Measurements from ENCODE around the gene DBT.
"Not testable (repeated sequence)": the region's sequence is repeated elsewhere in the genome, so short reads cannot be mapped to it uniquely, and the experiment has no call there.

Gene DBT
- 28.9 to 45.8 (median 34.6) reads per million in 4 experiments for total RNA-seq

GRCh38 chr1:100249537-100250257 lies at the start of gene DBT:
TSS of gene DBT (minus strand) at chr1:100249834. CDS start at chr1:100249820, 14 bp downstream.
- peak; percentile 85 for DNase-seq

- no peak for DNase-seq
Observed at GRCh38 chr1:100298512-100298911, 48.9 kb upstream of the DBT start.

GRCh38 chr1:100296997-100297396 lies 47.4 kb upstream of the DBT start:
- not testable (repeated sequence) for DNase-seq

GRCh38 chr1:100296140-100296539 lies 46.5 kb upstream of the DBT start:
- DNase-seq, result no peak

GRCh38 chr1:100292711-100293110 lies 43.1 kb upstream of the DBT start:
- DNase-seq, result no peak

- no peak for DNase-seq
Observed at GRCh38 chr1:100290291-100290690, 40.7 kb upstream of the DBT start.

- no peak for DNase-seq
Observed at GRCh38 chr1:100287162-100287561, 37.5 kb upstream of the DBT start.

- DNase-seq, result no peak
Observed at GRCh38 chr1:100284591-100284990, 35.0 kb upstream of the DBT start.

GRCh38 chr1:100279954-100280682 lies 30.5 kb upstream of the DBT start:
- DNase-seq, result no peak

- DNase-seq, result no peak
Observed at GRCh38 chr1:100279358-100279923, 29.8 kb upstream of the DBT start.

- DNase-seq, result no peak
Observed at GRCh38 chr1:100277866-100278265, 28.2 kb upstream of the DBT start.

- no peak for DNase-seq
Observed at GRCh38 chr1:100268202-100268601, 18.6 kb upstream of the DBT start.

- no peak for DNase-seq
Observed at GRCh38 chr1:100267284-100267683, 17.6 kb upstream of the DBT start.

- no peak for DNase-seq
Observed at GRCh38 chr1:100266741-100267140, 17.1 kb upstream of the DBT start.

GRCh38 chr1:100265931-100266740 lies 16.5 kb upstream of the DBT start, which contains the start of gene RTCA:
TSS of gene RTCA (plus strand) at chr1:100266216. CDS start at chr1:100266376, 160 bp downstream.
- DNase-seq, result peak; percentile 95

GRCh38 chr1:100265562-100265930 lies 15.9 kb upstream of the DBT start:
- DNase-seq, result no peak

- not testable (repeated sequence) for DNase-seq
Observed at GRCh38 chr1:100264081-100264480, 14.4 kb upstream of the DBT start.

- DNase-seq, result no peak
Observed at GRCh38 chr1:100261686-100262085, 12.1 kb upstream of the DBT start.

GRCh38 chr1:100258427-100258826 lies 8.8 kb upstream of the DBT start:
- not testable (repeated sequence) for DNase-seq

GRCh38 chr1:100256273-100256672 lies 6.6 kb upstream of the DBT start:
- DNase-seq, result not testable (repeated sequence)

- DNase-seq, result no peak
Observed at GRCh38 chr1:100253552-100253951, 3.9 kb upstream of the DBT start.

GRCh38 chr1:100252901-100253300 lies 3.3 kb upstream of the DBT start:
- DNase-seq, result no peak

GRCh38 chr1:100250807-100251206 lies 1.2 kb upstream of the DBT start:
- no peak for DNase-seq
